ENCODE data around the gene ACTRT2. TPM values are rescaled to one million over a fixed set of nuclear protein-coding genes. Genes with fewer than 3 reads are reported as not detected.

The ACTRT2 gene
- polyA plus RNA-seq, 1 donor (not counting 4 experiments of a cell fraction or from before 2014, with no cell fraction given), result not detected

GRCh38 chr1:3029481-3029961 is 8.3 kb downstream of the ACTRT2 start:
- dilution Hi-C loops (cut with MboI; ENCODE audit: extremely low pct_ligation_motif_present, low sequenced_read_pairs), result no loop called here
- H3K4me1 ChIP-seq (ENCODE audit: control insufficient read depth, extremely low read depth, insufficient read depth, low read length), result no peaks in the 10 kb centered on the region
- no peak for TF ChIP-seq CTCF (optimal IDR thresholded peaks at IDR 0.05 in 1 of 3, IDR thresholded peaks at IDR 0.05 in 1 of 3, conservative IDR thresholded peaks at IDR 0.05 in 1 of 3; ENCODE audit: extremely low read depth in 1 of 3, insufficient read depth in 2 of 3, low read length in 3 of 3)
- TF ChIP-seq EZH2 (IDR thresholded peaks at IDR 0.05; ENCODE audit: low read length), result no peak
- H3K4me2 ChIP-seq (ENCODE audit: control insufficient read depth, extremely low read depth, insufficient read depth, low read depth, low read length), result no peak overlapping the region
- DNase-seq (ENCODE audit: low read depth, low spot score), result no peak
- no peak for FAIRE-seq
- no peaks in the 10 kb centered on the region for H3K27me3 ChIP-seq (ENCODE audit: control insufficient read depth, extremely low read depth, insufficient read depth, low read length)
- no peaks in the 10 kb centered on the region for H3K79me2 ChIP-seq (ENCODE audit: control insufficient read depth, insufficient read depth, low read length)
- H3K9me1 ChIP-seq (ENCODE audit: control insufficient read depth, extremely low read depth, insufficient read depth, low read length), result no peaks in the 10 kb centered on the region
- no peak overlapping the region for H3K4me3 ChIP-seq (ENCODE audit: control insufficient read depth in 2 of 3, extremely low read depth in 1 of 3, insufficient read depth in 2 of 3, low read depth in 1 of 3, low read length in 3 of 3)
- no peaks in the 10 kb centered on the region for H4K20me1 ChIP-seq (ENCODE audit: control insufficient read depth, extremely low read depth, insufficient read depth, low read length)
- H3K9me3 ChIP-seq (ENCODE audit: control insufficient read depth, low read depth, low read length), result peaks cover 8% of the 10 kb centered on the region
- H2AFZ ChIP-seq (ENCODE audit: control insufficient read depth, low read length), result no peak overlapping the region
- no peak overlapping the region for H3K27ac ChIP-seq (ENCODE audit: control insufficient read depth, insufficient read depth, low read length)
- no peak overlapping the region for H3K9ac ChIP-seq (ENCODE audit: control insufficient read depth, extremely low read depth, insufficient read depth, low read length)
- no peaks in the 10 kb centered on the region for H3K36me3 ChIP-seq (ENCODE audit: control insufficient read depth in 2 of 2, extremely low read depth in 1 of 2, insufficient read depth in 2 of 2, low read length in 2 of 2)

DNA sequence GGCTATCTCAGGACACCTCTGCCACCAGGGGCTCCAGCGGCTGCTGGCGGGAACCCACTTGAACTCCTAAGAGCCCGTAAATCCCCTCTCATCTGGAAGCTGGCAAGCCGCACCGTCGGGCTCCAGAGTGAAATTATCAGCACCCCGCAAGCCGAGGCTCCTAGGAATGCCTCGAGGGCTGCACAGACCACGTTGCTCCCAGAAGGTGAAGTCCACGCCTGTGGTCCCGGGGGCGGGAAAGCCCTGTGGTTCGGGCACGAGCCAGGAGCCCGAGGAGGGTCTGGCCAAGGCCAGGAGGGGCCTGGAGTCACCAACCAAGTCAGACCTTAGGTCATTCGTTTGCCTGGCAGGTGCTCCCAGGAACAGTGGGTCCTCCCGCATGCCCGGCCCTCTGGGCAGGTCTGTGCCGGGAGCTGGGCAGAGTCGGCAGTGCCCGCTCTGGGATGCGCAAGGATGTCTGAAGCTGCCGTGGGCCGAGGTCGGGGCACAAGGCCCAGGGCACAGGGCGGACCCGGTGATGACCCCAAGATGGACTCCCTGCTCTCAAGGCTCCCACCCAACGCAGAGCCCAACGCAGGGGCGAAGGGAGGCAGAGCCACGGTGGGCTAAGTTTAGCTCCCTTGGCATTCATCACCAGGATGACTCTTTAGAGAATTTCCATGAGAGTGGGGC is 8.9 kb downstream of the ACTRT2 start:
- H3K9ac ChIP-seq (ENCODE audit: control insufficient read depth, extremely low read depth, insufficient read depth, low read length), result no peak overlapping the region
- TF ChIP-seq CTCF (optimal IDR thresholded peaks at IDR 0.05 in 1 of 3, IDR thresholded peaks at IDR 0.05 in 1 of 3, conservative IDR thresholded peaks at IDR 0.05 in 1 of 3; ENCODE audit: extremely low read depth in 1 of 3, insufficient read depth in 2 of 3, low read length in 3 of 3) (no peak), EZH2 (IDR thresholded peaks at IDR 0.05; ENCODE audit: low read length) (no peak)
- H3K27ac ChIP-seq (ENCODE audit: control insufficient read depth, insufficient read depth, low read length), result no peak overlapping the region
- H3K9me3 ChIP-seq (ENCODE audit: control insufficient read depth, low read depth, low read length), result peaks cover 8% of the 10 kb centered on the region
- H2AFZ ChIP-seq (ENCODE audit: control insufficient read depth, low read length), result no peak overlapping the region
- no peaks in the 10 kb centered on the region for H3K27me3 ChIP-seq (ENCODE audit: control insufficient read depth, extremely low read depth, insufficient read depth, low read length)
- dilution Hi-C loops (cut with MboI; ENCODE audit: extremely low pct_ligation_motif_present, low sequenced_read_pairs), result no loop called here
- H4K20me1 ChIP-seq (ENCODE audit: control insufficient read depth, extremely low read depth, insufficient read depth, low read length), result no peaks in the 10 kb centered on the region
- no peak overlapping the region for H3K4me2 ChIP-seq (ENCODE audit: control insufficient read depth, extremely low read depth, insufficient read depth, low read depth, low read length)
- H3K4me3 ChIP-seq (ENCODE audit: control insufficient read depth in 2 of 3, extremely low read depth in 1 of 3, insufficient read depth in 2 of 3, low read depth in 1 of 3, low read length in 3 of 3), result no peak overlapping the region
- no peaks in the 10 kb centered on the region for H3K79me2 ChIP-seq (ENCODE audit: control insufficient read depth, insufficient read depth, low read length)
- no peaks in the 10 kb centered on the region for H3K36me3 ChIP-seq (ENCODE audit: control insufficient read depth in 2 of 2, extremely low read depth in 1 of 2, insufficient read depth in 2 of 2, low read length in 2 of 2)
- H3K9me1 ChIP-seq (ENCODE audit: control insufficient read depth, extremely low read depth, insufficient read depth, low read length), result no peaks in the 10 kb centered on the region
- no peak for DNase-seq (ENCODE audit: low read depth, low spot score)
- no peaks in the 10 kb centered on the region for H3K4me1 ChIP-seq (ENCODE audit: control insufficient read depth, extremely low read depth, insufficient read depth, low read length)
- FAIRE-seq, result no peak
